Mesendoderm (in vitro differentiated cells): ENCODE data around the gene CYP19A1.
A peak's percentile ranks its signal among the peaks of the same experiment; 100 is the strongest.

Experiments used
- DNase-seq: peaks from one replicate; pipeline ENCODE4 v3.0.0; 2013
- H2AK5ac ChIP-seq: 2 replicates; pipeline ENCODE4 v1.6.1; 2013; ENCODE audit warnings: low read length, inconsistent platforms
- H2BK120ac ChIP-seq: 2 replicates; pipeline ENCODE4 v1.6.1; 2013; ENCODE audit warnings: low read depth, mild to moderate bottlenecking, low read length, moderate library complexity, mixed read lengths
- H2BK15ac ChIP-seq: replicated peaks from 2 replicates; pipeline ENCODE4 v1.6.1; 2013; ENCODE audit warnings: low read depth, mild to moderate bottlenecking, moderate library complexity
- H2BK5ac ChIP-seq: 2 replicates; pipeline ENCODE4 v1.6.1; 2013; ENCODE audit warnings: low read length, inconsistent platforms
- H3K18ac ChIP-seq: 2 replicates; pipeline ENCODE4 v1.6.1; 2013; ENCODE audit warnings: mild to moderate bottlenecking, low read length, mixed read lengths
- H3K23ac ChIP-seq: one replicate; pipeline ENCODE4 v1.6.1; 2013; ENCODE audit warnings: low read length
- H3K27ac ChIP-seq: 2 replicates; pipeline ENCODE4 v1.5.1; 2013; ENCODE audit warnings: low read depth, mild to moderate bottlenecking, inconsistent platforms, low read length, moderate library complexity
- H3K27me3 ChIP-seq: 2 replicates; pipeline ENCODE4 v1.6.1; 2013; ENCODE audit warnings: low read length, control low read depth, mild to moderate bottlenecking, inconsistent platforms; ENCODE audit not compliant: insufficient read depth, poor library complexity
- H3K36me3 ChIP-seq: 2 replicates; pipeline ENCODE4 v1.6.1; 2013; ENCODE audit warnings: low read length, inconsistent platforms; ENCODE audit not compliant: control insufficient read depth, insufficient read depth
- H3K4ac ChIP-seq: one replicate; pipeline ENCODE4 v1.6.1; 2013; ENCODE audit warnings: low read depth, mild to moderate bottlenecking, low read length, moderate library complexity
- H3K4me1 ChIP-seq: 2 replicates; pipeline ENCODE4 v1.6.1; 2013; ENCODE audit warnings: low read depth, low read length, inconsistent platforms; ENCODE audit not compliant: control insufficient read depth
- H3K4me2 ChIP-seq: 2 replicates; pipeline ENCODE4 v1.6.1; 2013; ENCODE audit warnings: low read length
- H3K4me3 ChIP-seq: 2 replicates; pipeline ENCODE4 v1.5.1; 2013; ENCODE audit warnings: mild to moderate bottlenecking, low read length
- H3K56ac ChIP-seq: one replicate; pipeline ENCODE4 v1.6.1; 2013; ENCODE audit warnings: low read length
- H3K79me1 ChIP-seq: 2 replicates; pipeline ENCODE4 v1.6.1; 2013; ENCODE audit warnings: low read length, inconsistent platforms
- H3K79me2 ChIP-seq: 2 replicates; pipeline ENCODE4 v1.6.1; 2013; ENCODE audit warnings: mild to moderate bottlenecking, low read length; ENCODE audit not compliant: control insufficient read depth, insufficient read depth
- H3K9ac ChIP-seq: 2 replicates; pipeline ENCODE4 v1.6.1; 2013; ENCODE audit warnings: low read length, inconsistent platforms
- H4K5ac ChIP-seq: one replicate; pipeline ENCODE4 v1.6.1; 2013; ENCODE audit warnings: low read length
- H4K8ac ChIP-seq: one replicate; pipeline ENCODE4 v1.6.1; 2013; ENCODE audit warnings: low read depth, mild to moderate bottlenecking, control low read depth, low read length, moderate library complexity
- WGBS: extraction: QIAGEN DNeasy Blood & Tissue Kit; methylation state at CpG from one replicate; pipeline ENCODE4 v1.1.7; 2013; ENCODE audit warnings: low lambda C conversion rate, missing lambda C conversion rate; ENCODE audit not compliant: insufficient coverage; ENCODE audit errors: extremely low coverage; 5-methylcytosine and 5-hydroxymethylcytosine counted together

Gene CYP19A1

DNA sequence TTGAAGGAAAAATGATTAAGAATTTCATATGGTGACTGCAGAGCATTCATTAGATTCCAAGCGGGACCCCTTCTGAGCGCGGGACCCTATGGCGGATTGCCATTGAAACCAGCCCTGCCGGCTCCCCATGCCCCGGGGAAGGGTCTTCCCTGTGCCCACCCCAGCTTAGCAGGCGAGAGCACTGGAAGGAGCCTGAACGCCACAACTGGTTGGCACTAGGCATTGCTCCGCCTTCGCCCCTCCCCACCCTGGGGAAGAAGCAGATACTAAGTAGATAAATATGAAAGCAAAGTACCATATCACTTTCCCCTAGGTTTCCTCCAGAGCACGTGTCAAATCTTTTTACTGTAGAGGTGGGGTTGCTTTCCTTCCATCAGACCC lies 70.7 kb downstream of the CYP19A1 start:
- Histone ChIP-seq H3K27ac (no peak overlapping the region), H2AK5ac (no peak overlapping the region), H3K18ac (no peak overlapping the region), H2BK120ac (no peak overlapping the region), H3K27me3 (peaks cover 15% of the 10 kb centered on the region), H3K36me3 (no peaks in the 10 kb centered on the region), H3K79me2 (no peaks in the 10 kb centered on the region), H4K8ac (no peak overlapping the region), H3K4me1 (no peaks in the 10 kb centered on the region), H3K9ac (peak overlapping the region; percentile 45), H2BK15ac (no peak overlapping the region), H3K56ac (no peak overlapping the region), H3K4ac (no peak overlapping the region), H3K4me3 (no peak overlapping the region), H3K23ac (no peak overlapping the region), H3K4me2 (peak overlapping the region; percentile 64), H3K79me1 (no peaks in the 10 kb centered on the region), H2BK5ac (no peak overlapping the region), H4K5ac (no peak overlapping the region)
- peak; percentile 15 for DNase-seq
- WGBS: no CpG with 5 or more reads among the region's 11 CpGs

DNA sequence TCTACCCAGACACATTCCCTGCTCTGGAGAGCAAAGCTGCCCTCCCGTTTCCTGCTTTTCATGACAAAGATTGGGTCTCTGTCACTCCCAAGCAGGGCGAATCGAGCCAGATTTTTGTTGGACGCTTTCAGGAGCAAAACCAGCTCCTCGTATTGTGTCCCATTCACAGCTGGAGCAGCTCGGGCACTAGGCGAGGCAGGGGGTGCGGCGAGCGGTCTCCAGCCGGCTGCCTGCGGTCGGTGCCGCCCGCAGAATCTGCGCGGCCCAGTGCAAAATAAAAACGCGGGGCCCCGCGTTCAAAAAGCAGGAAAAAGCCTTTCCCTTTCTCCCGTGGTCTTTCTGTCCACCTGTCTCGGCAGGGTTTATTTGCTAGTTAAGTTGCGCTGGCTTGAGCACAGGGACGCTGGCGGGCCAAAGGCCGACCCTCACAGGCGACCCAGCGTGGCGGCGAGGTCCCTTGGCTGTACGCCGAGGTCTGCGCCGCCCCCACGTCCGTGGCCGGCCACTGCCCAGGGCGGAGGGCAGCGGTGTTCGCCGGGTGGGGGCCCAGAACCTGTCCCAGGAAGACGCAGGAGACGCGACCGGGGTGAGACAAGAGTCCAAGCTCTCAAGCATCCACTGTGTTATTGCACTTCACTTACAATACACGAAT lies 71.2 kb downstream of the CYP19A1 start:
- no CpG with 5 or more reads among the region's 47 CpGs for WGBS
- H3K23ac ChIP-seq: no peak overlapping the region
- H3K27me3 ChIP-seq: peaks cover 15% of the 10 kb centered on the region
- H3K4ac ChIP-seq: no peak overlapping the region
- H3K56ac ChIP-seq: peak overlapping the region; percentile 36
- peak overlapping the region; percentile 64 for H3K4me2 ChIP-seq
- no peaks in the 10 kb centered on the region for H3K79me2 ChIP-seq
- H3K79me1 ChIP-seq: no peaks in the 10 kb centered on the region
- DNase-seq: no peak
- H3K18ac ChIP-seq: no peak overlapping the region
- H3K27ac ChIP-seq: no peak overlapping the region
- no peak overlapping the region for H2AK5ac ChIP-seq
- H2BK15ac ChIP-seq: no peak overlapping the region
- H2BK120ac ChIP-seq: no peak overlapping the region
- no peaks in the 10 kb centered on the region for H3K4me1 ChIP-seq
- H3K4me3 ChIP-seq: no peak overlapping the region
- H3K36me3 ChIP-seq: no peaks in the 10 kb centered on the region
- no peak overlapping the region for H4K8ac ChIP-seq
- peak overlapping the region; percentile 45 for H3K9ac ChIP-seq
- H4K5ac ChIP-seq: no peak overlapping the region
- H2BK5ac ChIP-seq: no peak overlapping the region

DNA sequence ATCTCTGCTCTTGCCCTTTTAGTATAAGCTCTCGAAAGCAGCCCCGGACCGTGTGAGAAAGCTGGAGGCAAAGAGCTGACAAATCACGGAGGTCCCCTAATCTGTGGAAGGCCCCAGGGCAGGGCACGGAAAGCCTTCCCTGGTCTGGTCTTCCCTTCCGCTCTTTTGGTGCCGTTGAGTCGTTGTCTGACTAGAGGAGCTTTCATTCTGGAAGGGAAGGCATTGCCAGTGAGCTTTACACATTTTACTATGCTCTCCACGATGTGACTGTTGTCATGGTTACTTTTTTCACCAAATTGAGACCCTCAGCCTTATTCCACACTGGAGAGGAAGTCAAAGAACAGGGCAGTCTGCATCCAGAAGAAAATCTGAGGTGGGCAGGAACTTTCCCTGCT lies 71.7 kb downstream of the CYP19A1 start:
- Histone ChIP-seq H4K8ac (no peak overlapping the region), H3K4me3 (no peak overlapping the region), H4K5ac (no peak overlapping the region), H2BK120ac (no peak overlapping the region), H3K27ac (no peak overlapping the region), H2AK5ac (no peak overlapping the region), H3K9ac (no peak overlapping the region), H3K4ac (no peak overlapping the region), H3K27me3 (peaks cover 15% of the 10 kb centered on the region), H3K56ac (no peak overlapping the region), H3K4me2 (peak overlapping the region; percentile 40), H3K79me1 (no peaks in the 10 kb centered on the region), H3K23ac (no peak overlapping the region), H3K18ac (no peak overlapping the region), H2BK5ac (no peak overlapping the region), H3K79me2 (no peaks in the 10 kb centered on the region), H3K4me1 (no peaks in the 10 kb centered on the region), H2BK15ac (no peak overlapping the region), H3K36me3 (no peaks in the 10 kb centered on the region)
- DNase-seq: peak; percentile 21
- no CpG with 5 or more reads among the region's 9 CpGs for WGBS

DNA sequence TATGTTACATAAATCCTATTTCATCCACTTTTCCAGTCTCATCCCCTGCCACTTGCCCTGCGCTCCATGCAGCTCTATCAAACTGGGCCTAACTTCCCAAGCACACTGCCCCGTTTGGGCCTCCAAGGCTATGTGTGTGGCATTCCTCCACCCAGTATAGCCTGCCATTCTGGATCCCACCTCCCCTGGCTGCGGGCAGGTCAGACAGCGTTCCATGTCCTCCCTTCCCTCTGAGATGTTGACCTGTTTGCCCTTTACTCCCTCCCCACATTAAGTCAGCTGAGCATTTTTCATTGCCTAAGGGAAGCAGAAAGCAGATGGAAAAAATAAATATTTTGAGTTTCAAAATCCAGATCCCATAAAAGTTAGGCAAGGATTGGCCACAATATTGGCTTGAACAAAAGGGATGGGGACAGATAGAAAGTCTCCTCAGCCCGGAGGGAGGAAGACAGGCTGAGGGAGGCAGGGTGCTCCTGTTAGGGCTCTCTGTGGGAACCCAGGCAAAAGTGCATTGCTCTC lies 73.3 kb downstream of the CYP19A1 start:
- Histone ChIP-seq H3K79me2 (no peaks in the 10 kb centered on the region), H3K4me1 (no peaks in the 10 kb centered on the region), H2BK5ac (no peak overlapping the region), H3K4ac (no peak overlapping the region), H2BK15ac (no peak overlapping the region), H3K4me3 (no peak overlapping the region), H4K5ac (no peak overlapping the region), H3K36me3 (no peaks in the 10 kb centered on the region), H3K56ac (no peak overlapping the region), H3K27me3 (peaks cover 15% of the 10 kb centered on the region), H3K23ac (no peak overlapping the region), H2AK5ac (no peak overlapping the region), H2BK120ac (no peak overlapping the region), H3K4me2 (no peak overlapping the region), H3K27ac (no peak overlapping the region), H3K79me1 (no peaks in the 10 kb centered on the region), H4K8ac (no peak overlapping the region), H3K18ac (no peak overlapping the region), H3K9ac (no peak overlapping the region)
- no CpG with 5 or more reads among the region's 5 CpGs for WGBS
- no peak for DNase-seq

DNA sequence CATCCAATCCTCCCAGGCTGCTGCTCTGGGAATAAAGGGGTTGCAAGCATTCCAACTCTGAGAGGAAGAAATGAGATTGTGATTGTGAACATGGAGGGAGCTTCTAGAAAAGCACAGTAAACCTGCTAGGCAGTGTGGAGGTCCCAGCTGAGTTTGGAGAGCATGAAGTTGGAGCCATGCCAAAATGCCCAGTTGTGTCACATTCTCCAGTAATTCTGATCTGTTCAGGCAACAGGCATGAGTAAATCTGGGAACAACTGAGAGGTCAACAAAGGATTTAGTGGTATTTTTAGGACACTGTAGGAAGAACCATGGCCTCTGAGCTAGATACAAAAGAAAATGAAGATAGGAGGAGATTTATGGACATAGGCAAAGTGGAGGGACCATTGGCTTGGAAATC lies 74.7 kb downstream of the CYP19A1 start:
- H3K27me3 ChIP-seq: peaks cover 15% of the 10 kb centered on the region
- no peak overlapping the region for H3K4me3 ChIP-seq
- no peak overlapping the region for H3K23ac ChIP-seq
- H3K79me1 ChIP-seq: no peaks in the 10 kb centered on the region
- no peak overlapping the region for H2BK120ac ChIP-seq
- H4K8ac ChIP-seq: no peak overlapping the region
- H3K4me1 ChIP-seq: no peaks in the 10 kb centered on the region
- no peak overlapping the region for H4K5ac ChIP-seq
- H2AK5ac ChIP-seq: no peak overlapping the region
- H3K18ac ChIP-seq: no peak overlapping the region
- no peak overlapping the region for H3K9ac ChIP-seq
- DNase-seq: no peak
- no peak overlapping the region for H2BK15ac ChIP-seq
- no peak overlapping the region for H3K4ac ChIP-seq
- H3K36me3 ChIP-seq: no peaks in the 10 kb centered on the region
- H3K79me2 ChIP-seq: no peaks in the 10 kb centered on the region
- no peak overlapping the region for H2BK5ac ChIP-seq
- no peak overlapping the region for H3K56ac ChIP-seq
- H3K4me2 ChIP-seq: no peak overlapping the region
- no peak overlapping the region for H3K27ac ChIP-seq

DNA sequence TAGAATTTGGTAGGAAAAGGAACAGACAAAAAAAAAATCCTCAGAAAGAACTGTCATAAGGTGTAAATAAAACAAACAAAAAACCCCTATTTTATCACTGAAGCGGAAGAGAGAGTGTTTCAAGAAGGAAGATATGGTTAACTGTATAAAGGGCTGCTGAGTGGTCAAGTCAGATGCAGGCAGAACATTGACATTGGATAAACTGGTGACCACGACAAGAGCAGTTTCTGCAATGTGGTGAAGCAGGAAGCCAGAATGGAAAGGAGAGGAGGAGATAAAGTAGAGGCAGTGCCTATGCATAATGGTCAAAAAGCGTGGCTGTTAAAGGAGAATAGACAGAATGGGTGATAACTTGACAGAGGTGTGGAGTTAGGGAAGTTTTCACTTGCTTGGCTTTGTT lies 75.3 kb downstream of the CYP19A1 start:
- WGBS: no CpG with 5 or more reads among the region's 3 CpGs
- no peak overlapping the region for H2BK15ac ChIP-seq
- no peak overlapping the region for H3K23ac ChIP-seq
- H3K4me3 ChIP-seq: no peak overlapping the region
- H3K9ac ChIP-seq: no peak overlapping the region
- H3K79me1 ChIP-seq: no peaks in the 10 kb centered on the region
- peaks cover 15% of the 10 kb centered on the region for H3K27me3 ChIP-seq
- H4K8ac ChIP-seq: no peak overlapping the region
- no peak overlapping the region for H2BK120ac ChIP-seq
- no peak overlapping the region for H2BK5ac ChIP-seq
- H2AK5ac ChIP-seq: no peak overlapping the region
- H3K36me3 ChIP-seq: no peaks in the 10 kb centered on the region
- no peak overlapping the region for H4K5ac ChIP-seq
- DNase-seq: no peak
- H3K4me2 ChIP-seq: no peak overlapping the region
- no peak overlapping the region for H3K27ac ChIP-seq
- no peaks in the 10 kb centered on the region for H3K4me1 ChIP-seq
- no peak overlapping the region for H3K56ac ChIP-seq
- no peaks in the 10 kb centered on the region for H3K79me2 ChIP-seq
- H3K18ac ChIP-seq: no peak overlapping the region
- H3K4ac ChIP-seq: no peak overlapping the region
